ENCODE results near the gene ADCYAP1.
A peak's percentile ranks its signal among the peaks of the same experiment; 100 is the strongest.

The ADCYAP1 gene

DNA sequence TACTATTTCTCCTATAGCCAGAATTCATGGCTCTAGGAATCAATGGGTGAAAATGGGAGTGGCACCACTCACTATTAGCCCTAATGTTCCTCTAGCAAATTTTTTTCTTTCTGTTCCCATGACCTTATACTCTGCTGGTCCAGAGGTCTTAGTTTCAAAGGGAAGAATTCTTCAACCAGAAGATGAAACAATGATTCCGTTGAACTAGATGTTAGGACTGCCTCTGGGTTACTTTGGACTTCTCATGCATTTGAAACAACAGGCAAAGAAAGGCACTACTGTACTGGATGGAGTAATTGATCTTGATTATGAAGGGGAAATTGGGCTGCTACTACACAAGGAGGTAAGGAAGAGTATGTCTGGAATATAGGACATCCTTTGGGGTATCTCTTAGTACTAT, 18.6 kb upstream of the ADCYAP1 start:
- DNase-seq (ENCODE audit: low read depth): no peak
- in situ Hi-C loops (cut with HindIII; ENCODE audit: low sequenced_read_pairs): no loop called here
- TF ChIP-seq, protein P1, sequence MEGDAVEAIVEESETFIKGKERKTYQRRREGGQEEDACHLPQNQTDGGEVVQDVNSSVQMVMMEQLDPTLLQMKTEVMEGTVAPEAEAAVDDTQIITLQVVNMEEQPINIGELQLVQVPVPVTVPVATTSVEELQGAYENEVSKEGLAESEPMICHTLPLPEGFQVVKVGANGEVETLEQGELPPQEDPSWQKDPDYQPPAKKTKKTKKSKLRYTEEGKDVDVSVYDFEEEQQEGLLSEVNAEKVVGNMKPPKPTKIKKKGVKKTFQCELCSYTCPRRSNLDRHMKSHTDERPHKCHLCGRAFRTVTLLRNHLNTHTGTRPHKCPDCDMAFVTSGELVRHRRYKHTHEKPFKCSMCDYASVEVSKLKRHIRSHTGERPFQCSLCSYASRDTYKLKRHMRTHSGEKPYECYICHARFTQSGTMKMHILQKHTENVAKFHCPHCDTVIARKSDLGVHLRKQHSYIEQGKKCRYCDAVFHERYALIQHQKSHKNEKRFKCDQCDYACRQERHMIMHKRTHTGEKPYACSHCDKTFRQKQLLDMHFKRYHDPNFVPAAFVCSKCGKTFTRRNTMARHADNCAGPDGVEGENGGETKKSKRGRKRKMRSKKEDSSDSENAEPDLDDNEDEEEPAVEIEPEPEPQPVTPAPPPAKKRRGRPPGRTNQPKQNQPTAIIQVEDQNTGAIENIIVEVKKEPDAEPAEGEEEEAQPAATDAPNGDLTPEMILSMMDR (IDR thresholded peaks at IDR 0.05; ENCODE audit: low read depth, low read length, missing control alignments): no peak
- H3K4me3 ChIP-seq (ENCODE audit: low read depth, low read length): no peak overlapping the region

DNA sequence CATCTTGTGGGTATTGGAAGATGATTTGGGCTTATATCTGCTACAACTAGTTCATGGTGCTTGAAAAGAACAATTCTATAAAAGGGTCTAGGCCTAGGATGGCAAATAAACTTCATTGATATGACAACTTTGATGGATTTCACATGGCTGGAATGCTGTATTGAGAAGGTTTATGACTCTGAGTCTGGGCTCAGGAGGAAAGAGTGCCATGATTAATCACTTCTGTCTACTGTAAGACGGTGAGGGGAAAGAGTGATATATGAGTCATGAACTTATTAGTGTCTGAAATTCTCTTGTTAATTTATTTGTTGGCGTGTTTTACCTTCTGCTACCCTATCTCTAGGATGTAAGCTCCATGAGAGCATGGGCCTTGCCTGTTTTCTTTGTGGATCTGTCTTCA, 17.0 kb upstream of the ADCYAP1 start:
- DNase-seq (ENCODE audit: low read depth): no peak
- in situ Hi-C loops (cut with HindIII; ENCODE audit: low sequenced_read_pairs): no loop called here
- H3K4me3 ChIP-seq (ENCODE audit: low read depth, low read length): no peak overlapping the region
- TF ChIP-seq, protein P1 (IDR thresholded peaks at IDR 0.05; ENCODE audit: low read depth, low read length, missing control alignments): no peak

DNA sequence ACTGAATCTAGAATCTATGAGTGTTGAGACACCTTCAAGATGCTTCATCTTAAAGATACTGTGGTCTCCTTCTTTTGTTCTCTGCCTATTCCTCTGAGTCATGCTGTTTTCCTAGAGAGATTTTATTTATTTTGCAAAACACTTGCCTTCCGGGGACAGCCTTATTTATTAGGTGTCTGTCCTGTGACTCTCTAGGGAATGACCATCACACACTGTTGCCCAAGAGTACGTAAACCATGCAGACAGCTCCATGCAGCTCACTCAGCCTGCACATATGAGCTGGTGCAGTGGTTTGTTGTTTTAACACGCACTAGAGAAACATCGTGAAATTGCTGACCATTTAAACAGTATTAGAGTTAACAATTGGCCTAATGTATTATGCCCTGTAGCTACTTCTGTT, 12.4 kb upstream of the ADCYAP1 start:
- in situ Hi-C loops (cut with HindIII; ENCODE audit: low sequenced_read_pairs): no loop called here
- TF ChIP-seq, protein P1 (IDR thresholded peaks at IDR 0.05; ENCODE audit: low read depth, low read length, missing control alignments): no peak
- H3K4me3 ChIP-seq (ENCODE audit: low read depth, low read length): no peak overlapping the region
- no peak for DNase-seq (ENCODE audit: low read depth)

DNA sequence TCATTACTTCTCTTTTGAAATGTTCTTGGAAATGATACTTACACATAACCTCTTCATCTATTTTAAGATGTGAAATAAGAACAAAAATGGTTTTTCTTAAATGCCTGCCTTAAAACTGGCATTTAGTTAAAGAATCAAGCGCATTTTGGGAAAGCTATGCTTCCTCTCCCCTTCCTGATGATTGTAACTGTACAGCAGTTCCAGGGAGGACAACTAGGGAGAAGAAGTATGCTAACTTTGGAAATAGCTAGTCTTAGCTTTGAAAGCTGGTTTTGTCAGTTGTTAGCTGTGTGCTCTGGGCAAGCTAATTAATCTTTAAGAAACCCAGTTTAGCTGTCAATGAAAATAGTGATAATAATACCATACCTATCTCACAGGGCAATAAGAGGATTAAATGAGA, 8.4 kb upstream of the ADCYAP1 start:
- DNase-seq (ENCODE audit: low read depth): no peak
- in situ Hi-C loops (cut with HindIII; ENCODE audit: low sequenced_read_pairs): no loop called here
- H3K4me3 ChIP-seq (ENCODE audit: low read depth, low read length): no peak overlapping the region
- TF ChIP-seq, protein P1 (IDR thresholded peaks at IDR 0.05; ENCODE audit: low read depth, low read length, missing control alignments): no peak

DNA sequence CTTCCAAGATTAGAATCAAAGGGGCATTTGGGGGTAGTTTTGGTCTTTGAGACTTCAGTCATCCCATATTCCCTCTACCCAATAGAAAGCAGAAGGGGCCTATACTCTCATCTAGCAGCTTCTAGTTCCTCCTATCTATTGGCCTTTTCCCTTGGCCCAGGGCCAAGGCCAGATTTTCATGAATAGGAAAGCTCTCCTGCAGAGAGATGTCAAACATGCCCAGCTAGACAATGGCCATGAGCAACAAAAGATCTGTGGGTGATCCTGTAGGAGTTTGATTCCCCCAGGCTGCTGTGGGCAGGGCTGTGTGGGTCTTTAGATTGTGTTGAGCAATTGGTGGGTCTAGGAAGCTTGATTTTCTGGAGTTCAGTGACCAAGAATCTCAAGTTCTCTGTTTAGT, 2.9 kb upstream of the ADCYAP1 start:
- TF ChIP-seq, protein P1 (IDR thresholded peaks at IDR 0.05; ENCODE audit: low read depth, low read length, missing control alignments): no peak
- H3K4me3 ChIP-seq (ENCODE audit: low read depth, low read length): no peak overlapping the region
- in situ Hi-C loops (cut with HindIII; ENCODE audit: low sequenced_read_pairs): no loop called here
- DNase-seq (ENCODE audit: low read depth): no peak

DNA sequence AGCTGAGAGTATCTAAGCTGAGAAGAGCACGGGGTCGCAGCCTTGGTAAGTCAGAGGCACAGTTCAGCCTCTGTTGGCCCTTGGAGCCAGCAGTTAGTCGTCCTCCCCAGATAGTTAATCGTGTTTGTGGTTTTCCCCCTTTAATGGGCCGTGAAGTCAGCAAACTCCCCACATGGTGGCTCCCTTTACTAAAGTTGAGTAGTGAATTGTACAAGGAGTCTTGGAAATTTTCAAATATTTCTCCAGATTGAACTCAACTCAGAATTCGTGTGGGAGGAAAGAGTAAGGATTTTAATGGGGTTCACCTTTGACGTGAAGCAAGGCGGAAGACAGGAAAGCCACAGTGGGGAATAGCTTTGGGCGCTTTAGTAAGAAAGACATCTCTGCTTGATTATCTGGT, 2.4 kb upstream of the ADCYAP1 start:
- H3K4me3 ChIP-seq (ENCODE audit: low read depth, low read length): no peak overlapping the region
- TF ChIP-seq, protein P1 (IDR thresholded peaks at IDR 0.05; ENCODE audit: low read depth, low read length, missing control alignments): peak; percentile 53
- in situ Hi-C loops (cut with HindIII; ENCODE audit: low sequenced_read_pairs): no loop called here
- peak; percentile 34 for DNase-seq (ENCODE audit: low read depth)

DNA sequence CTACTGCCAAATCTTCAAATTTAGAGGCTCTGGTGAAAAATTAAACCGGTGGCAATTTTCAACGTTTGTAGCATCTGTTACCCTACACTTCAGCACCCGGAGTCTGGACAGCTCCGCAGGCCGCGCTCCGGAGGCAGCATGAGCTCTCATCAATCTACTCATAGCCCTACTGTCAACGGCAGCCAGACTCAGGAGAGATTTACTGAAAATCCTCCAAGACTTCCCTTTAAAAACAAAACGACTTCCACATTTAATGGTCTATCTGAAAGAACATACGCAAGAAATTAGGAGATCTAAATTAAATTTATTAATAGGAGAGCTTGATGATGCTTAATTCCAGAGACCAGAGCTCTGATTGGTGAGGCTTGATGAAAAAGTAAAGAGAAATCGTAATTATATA, 970 bp upstream of the ADCYAP1 start:
- peak; percentile 29 for DNase-seq (ENCODE audit: low read depth)
- TF ChIP-seq, protein P1 (IDR thresholded peaks at IDR 0.05; ENCODE audit: low read depth, low read length, missing control alignments): no peak
- no peak overlapping the region for H3K4me3 ChIP-seq (ENCODE audit: low read depth, low read length)
- in situ Hi-C loops (cut with HindIII; ENCODE audit: low sequenced_read_pairs): no loop called here

All from astrocyte of the cerebellum (primary cell).